ENCODE results near the gene KDM5C. TPM values are rescaled to one million over a fixed set of nuclear protein-coding genes. Genes with fewer than 3 reads are reported as not detected.

Gene KDM5C
- total and polyA plus RNA-seq, 9 of the 15 experiments (the other 6 are each of a cell fraction or from before 2014, with no cell fraction given) = 0.62 to 136 (median 52.4) TPM

GRCh38 chrX:53224860-53225797, at the start of gene KDM5C (continued):
- no peak for TF ChIP-seq ZBTB17 (CRISPR knock-in tag; IDR thresholded peaks at IDR 0.05)
- TF ChIP-seq TRIM25 (IDR thresholded peaks at IDR 0.05; ENCODE audit: borderline replicate concordance) = 0 out of 2 replicates have a peak, but pooled peaks have one; percentile 67
- TF ChIP-seq CTCF (IDR thresholded peaks at IDR 0.05 in 2 of 3, conservative IDR thresholded peaks at IDR 0.05 in 1 of 3; ENCODE audit: insufficient read depth in 2 of 3, low read depth in 1 of 3, low read length in 3 of 3) = no peak
- TF ChIP-seq ZNF707 (CRISPR knock-in tag; conservative IDR thresholded peaks at IDR 0.05) = no peak
- 0 out of 2 replicates have a peak, but pooled peaks have one; percentile 3 for TF ChIP-seq JUND (IDR thresholded peaks at IDR 0.05; ENCODE audit: borderline replicate concordance, low read depth, low read length)
- TF ChIP-seq JUND (tag; IDR thresholded peaks at IDR 0.05; ENCODE audit: borderline replicate concordance, low read depth, low read length) = peak; percentile 51; the same call in 1 of the 3 replicates
- no peak for TF ChIP-seq CHD4 (IDR thresholded peaks at IDR 0.05; ENCODE audit: insufficient read depth, insufficient replicate concordance, low read depth, low read length, poor library complexity, severe bottlenecking)
- no peak for TF ChIP-seq ZNF165 (CRISPR knock-in tag; IDR thresholded peaks at IDR 0.05; ENCODE audit: borderline replicate concordance)
- TF ChIP-seq SNRNP70 (optimal IDR thresholded peaks at IDR 0.05; ENCODE audit: low read depth, low read length) = no peak
- TF ChIP-seq KDM1A (IDR thresholded peaks at IDR 0.05) = no peak
- TF ChIP-seq NFYB (IDR thresholded peaks at IDR 0.05; ENCODE audit: extremely low read depth, insufficient read length) = no peak
- no peak for TF ChIP-seq PRPF4 (IDR thresholded peaks at IDR 0.05; ENCODE audit: insufficient read depth, low read depth, low read length, poor library complexity, severe bottlenecking)
- TF ChIP-seq HDAC3 (IDR thresholded peaks at IDR 0.05; ENCODE audit: borderline replicate concordance, partially characterized antibody) = peak; percentile 78
- no peak for TF ChIP-seq ZC3H4 (CRISPR knock-in tag; IDR thresholded peaks at IDR 0.05; ENCODE audit: borderline replicate concordance)
- TF ChIP-seq GTF2B (IDR thresholded peaks at IDR 0.05; ENCODE audit: extremely low read depth, insufficient read length) = no peak
- TF ChIP-seq CREB1 (IDR thresholded peaks at IDR 0.05) = peak; percentile 49; the same call in 1 of the 2 replicates
- TF ChIP-seq CREB1 (CRISPR knock-in tag; IDR thresholded peaks at IDR 0.05) = peak; percentile 72; the same call in 1 of the 2 replicates
- TF ChIP-seq PHB2 (IDR thresholded peaks at IDR 0.05; ENCODE audit: low read depth) = no peak
- TF ChIP-seq PRMT5 (CRISPR knock-in tag; IDR thresholded peaks at IDR 0.05) = no peak
- TF ChIP-seq BRF2 (IDR thresholded peaks at IDR 0.05; ENCODE audit: borderline replicate concordance, insufficient read depth, insufficient read length) = no peak
- TF ChIP-seq SPI1 (IDR thresholded peaks at IDR 0.05; ENCODE audit: borderline replicate concordance, low read depth, low read length) = 0 out of 2 replicates have a peak, but pooled peaks have one; percentile 11
